GM23338 (cell line): Measurements from ENCODE around the gene KLC4. TPM values are rescaled to one million over a fixed set of nuclear protein-coding genes. Genes with fewer than 3 reads are reported as not detected.

ENCODE experiments used
- ATAC-seq: fragments of 200-7000 bp; cut with Tn5 transposase; 3 replicates; pipeline ENCODE4 v1.9.1; 2020
- DNase-seq: peaks from one replicate; pipeline ENCODE4 v3.0.0-alpha.2; 2015; ENCODE audit warnings: low spot score
- H2AFZ ChIP-seq: fragments of 200-600 bp; sonication (generic); 2 replicates; pipeline ENCODE4 v1.8.0; 2016; ENCODE audit warnings: antibody characterized with exemption, mild to moderate bottlenecking, moderate library complexity
- H3F3A ChIP-seq: fragments of 200-600 bp; sonication (generic); replicated peaks from 2 replicates; pipeline ENCODE4 v1.8.0; 2017; ENCODE audit warnings: antibody characterized with exemption, mixed run types, low read depth
- H3K27ac ChIP-seq: fragments of 200-600 bp; sonication (generic); 2 replicates; pipeline ENCODE4 v1.6.1; 2016; ENCODE audit warnings: low read depth
- H3K27me3 ChIP-seq: fragments of 200-600 bp; sonication (generic); 2 replicates; pipeline ENCODE4 v1.8.0; 2016; ENCODE audit warnings: mild to moderate bottlenecking, mixed run types, moderate library complexity; ENCODE audit not compliant: insufficient read depth
- H3K36me3 ChIP-seq: fragments of 200-600 bp; sonication (generic); 2 replicates; pipeline ENCODE4 v1.8.0; 2016; ENCODE audit warnings: mild to moderate bottlenecking; ENCODE audit not compliant: insufficient read depth
- H3K4me1 ChIP-seq: fragments of 200-600 bp; sonication (generic); 2 replicates; pipeline ENCODE4 v1.8.0; 2016; ENCODE audit warnings: mild to moderate bottlenecking, moderate library complexity; ENCODE audit not compliant: insufficient read depth
- H3K4me2 ChIP-seq: fragments of 200-600 bp; sonication (generic); 2 replicates; pipeline ENCODE4 v1.7.1; 2017; ENCODE audit warnings: mixed run types
- H3K4me3 ChIP-seq: fragments of 200-600 bp; sonication (generic); 2 replicates; pipeline ENCODE4 v1.6.1; 2016; ENCODE audit warnings: mixed run types
- H3K79me2 ChIP-seq: fragments of 200-600 bp; sonication (generic); replicated peaks from 2 replicates; pipeline ENCODE4 v1.8.0; 2017; ENCODE audit warnings: mild to moderate bottlenecking; ENCODE audit not compliant: insufficient read depth
- H3K9me2 ChIP-seq: fragments of 200-600 bp; sonication (generic); 2 replicates; pipeline ENCODE4 v1.8.0; 2017; ENCODE audit not compliant: insufficient read depth
- H4K20me1 ChIP-seq: fragments of 200-600 bp; sonication (generic); replicated peaks from 2 replicates; pipeline ENCODE4 v1.8.0; 2017; ENCODE audit warnings: mild to moderate bottlenecking; ENCODE audit not compliant: insufficient read depth
- H3K27ac Mint-ChIP-seq: 2 replicates; pipeline ENCODE4 v1.8.0; 2020; ENCODE audit warnings: inconsistent platforms, mild to moderate bottlenecking, moderate library complexity, mixed read lengths
- H3K27me3 Mint-ChIP-seq: 3 replicates; pipeline ENCODE4 v1.8.0; 2022; ENCODE audit warnings: low read depth, mild to moderate bottlenecking, moderate library complexity, mixed read lengths, inconsistent platforms; ENCODE audit not compliant: insufficient read depth, poor library complexity
- H3K36me3 Mint-ChIP-seq: 3 replicates; pipeline ENCODE4 v1.8.0; 2021; ENCODE audit warnings: low read depth, mild to moderate bottlenecking, inconsistent platforms, moderate library complexity, mixed read lengths
- H3K4me1 Mint-ChIP-seq: 3 replicates; pipeline ENCODE4 v1.8.0; 2020; ENCODE audit warnings: mild to moderate bottlenecking, inconsistent platforms, mixed read lengths
- H3K4me3 Mint-ChIP-seq: 3 replicates; pipeline ENCODE4 v1.8.0; 2021; ENCODE audit warnings: moderate library complexity, mild to moderate bottlenecking, inconsistent platforms, mixed read lengths
- H3K9me3 Mint-ChIP-seq: 3 replicates; pipeline ENCODE4 v1.8.0; 2020; ENCODE audit warnings: moderate library complexity, mild to moderate bottlenecking, inconsistent platforms, mixed read lengths
- JUNB ChIP-seq: IDR thresholded peaks from one replicate; pipeline ENCODE4 v1.6.1; 2016; ENCODE audit warnings: antibody characterized with exemption; ENCODE audit not compliant: unreplicated experiment
- NANOG ChIP-seq: IDR thresholded peaks from 2 replicates; pipeline ENCODE4 v1.6.1; 2016; ENCODE audit warnings: antibody characterized with exemption, borderline replicate concordance
- ZNF114 ChIP-seq: fragments of 250-450 bp; sonication (Bioruptor Pico); IDR thresholded peaks from 2 replicates; pipeline ENCODE4 v1.5.0; 2020; ENCODE audit warnings: mild to moderate bottlenecking, moderate library complexity
- ZNF462 ChIP-seq: fragments of 250-450 bp; sonication (Bioruptor Pico); IDR thresholded peaks from 2 replicates; pipeline ENCODE4 v1.5.0; 2020; ENCODE audit warnings: mild to moderate bottlenecking, moderate library complexity
- polyA plus RNA-seq: library from polyadenylated mRNA; unstranded; fragments of >200 nt; fragmentation: Nextera tagmentation; extraction: Ambion mirVana; gene quantifications from 2 replicates; pipeline ENCODE4 v1.2.1, GENCODE V29; 2016
- total RNA-seq: library from RNA; depleted of rRNA; stranded (reverse); fragments of >200 nt; shearing (Covaris generic); gene quantifications from 2 replicates; pipeline ENCODE4 v1.2.3, GENCODE V29; 2014

KLC4 gene
- total and polyA plus RNA-seq, 2 experiments from 2014 or later = 14.9 to 17.4 TPM

- Histone ChIP-seq H3K27ac (0 out of 2 replicates have a peak overlapping the region, but pooled peaks have one; percentile 16), H3K79me2 (peaks cover 60% of the 10 kb centered on the region), H3K9me2 (no peaks in the 10 kb centered on the region), H3F3A (0 out of 2 replicates have a peak, but pooled peaks cover 3% of the 10 kb centered on the region), H3K36me3 (no peaks in the 10 kb centered on the region; the same call in 1 of the 2 replicates), H3K4me1 (peaks cover 33% of the 10 kb centered on the region), H3K27me3 (no peaks in the 10 kb centered on the region), H3K4me3 (peak overlapping the region; percentile 98), H4K20me1 (peaks cover 38% of the 10 kb centered on the region), H2AFZ (no peak overlapping the region; the same call in 1 of the 2 replicates), H3K4me2 (peak overlapping the region; percentile 90)
- ATAC-seq (no peak; the same call in 2 of the 3 replicates), DNase-seq (no peak)
- H3K27ac Mint-ChIP-seq = peak overlapping the region; percentile 59; the same call in 1 of the 2 replicates
- peak overlapping the region; percentile 89 for H3K4me3 Mint-ChIP-seq
- H3K36me3 Mint-ChIP-seq = peaks cover 13% of the 10 kb centered on the region
- TF ChIP-seq ZNF462 (CRISPR knock-in tag) = no peak
- no peaks in the 10 kb centered on the region; the same call in 2 of the 3 replicates for H3K9me3 Mint-ChIP-seq
- peaks cover 12% of the 10 kb centered on the region for H3K27me3 Mint-ChIP-seq
- H3K4me1 Mint-ChIP-seq = peaks cover 34% of the 10 kb centered on the region
Measured at GRCh38 chr6:43077333-43077809, 17.9 kb downstream of the KLC4 start.

GRCh38 chr6:43077981-43078511 lies 18.6 kb downstream of the KLC4 start:
- Histone ChIP-seq H3K4me2 (peak overlapping the region; percentile 90), H3K27me3 (no peaks in the 10 kb centered on the region), H3K36me3 (no peaks in the 10 kb centered on the region; the same call in 1 of the 2 replicates), H3K4me3 (peak overlapping the region; percentile 98), H3K4me1 (peaks cover 39% of the 10 kb centered on the region), H4K20me1 (peaks cover 44% of the 10 kb centered on the region), H3K27ac (no peak overlapping the region), H3F3A (0 out of 2 replicates have a peak, but pooled peaks cover 3% of the 10 kb centered on the region), H3K79me2 (peaks cover 67% of the 10 kb centered on the region), H3K9me2 (no peaks in the 10 kb centered on the region), H2AFZ (no peak overlapping the region)
- DNase-seq (no peak), ATAC-seq (peak; percentile 7)
- Mint-ChIP-seq H3K27ac (0 out of 2 replicates have a peak overlapping the region, but pooled peaks have one; percentile 4), H3K9me3 (no peaks in the 10 kb centered on the region; the same call in 2 of the 3 replicates), H3K4me3 (peak overlapping the region; percentile 89), H3K4me1 (peaks cover 38% of the 10 kb centered on the region), H3K36me3 (peaks cover 7% of the 10 kb centered on the region), H3K27me3 (peaks cover 13% of the 10 kb centered on the region)
- TF ChIP-seq JUNB (no peak), ZNF462 (CRISPR knock-in tag) (no peak), ZNF114 (CRISPR knock-in tag) (no peak), NANOG (no peak)
